ENCODE results near the gene PORCN.
A peak's percentile ranks its signal among the peaks of the same experiment; 100 is the strongest.

PORCN gene

DNA sequence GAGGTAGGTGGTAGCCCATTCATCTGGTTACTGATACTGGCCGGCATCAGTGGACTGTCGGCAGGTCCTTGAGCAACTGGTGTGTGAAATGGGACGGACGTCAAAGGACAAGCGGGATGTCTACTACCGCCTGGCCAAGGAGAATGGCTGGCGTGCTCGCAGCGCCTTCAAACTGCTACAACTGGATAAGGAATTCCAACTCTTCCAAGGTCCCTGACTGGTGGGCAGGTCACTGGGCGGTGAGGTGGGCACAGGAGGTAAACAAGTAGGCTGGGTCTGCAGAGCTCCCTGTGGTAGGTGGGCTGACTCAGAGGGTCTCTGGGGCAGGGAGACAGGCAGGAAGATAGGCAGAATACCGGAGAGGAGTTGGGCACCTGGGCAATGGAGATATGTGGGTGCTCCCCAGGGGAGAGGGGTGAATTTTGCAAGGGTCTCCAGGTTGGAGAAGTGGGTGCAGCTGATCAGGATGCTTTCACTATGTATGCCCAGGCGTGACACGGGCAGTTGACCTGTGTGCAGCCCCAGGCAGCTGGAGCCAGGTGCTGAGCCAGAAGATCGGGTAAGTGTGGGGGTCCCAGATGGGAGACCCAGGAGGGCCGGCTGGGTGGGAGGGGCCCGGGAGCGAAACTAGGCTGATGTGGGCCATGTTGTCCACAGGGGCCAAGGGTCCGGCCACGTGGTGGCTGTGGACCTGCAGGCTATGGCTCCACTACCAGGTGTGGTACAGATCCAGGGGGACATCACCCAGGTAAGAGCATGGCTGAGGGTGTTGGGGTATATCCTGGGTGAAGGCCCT, 30.6 kb upstream of the PORCN start:
- DNase-seq = no peak

DNA sequence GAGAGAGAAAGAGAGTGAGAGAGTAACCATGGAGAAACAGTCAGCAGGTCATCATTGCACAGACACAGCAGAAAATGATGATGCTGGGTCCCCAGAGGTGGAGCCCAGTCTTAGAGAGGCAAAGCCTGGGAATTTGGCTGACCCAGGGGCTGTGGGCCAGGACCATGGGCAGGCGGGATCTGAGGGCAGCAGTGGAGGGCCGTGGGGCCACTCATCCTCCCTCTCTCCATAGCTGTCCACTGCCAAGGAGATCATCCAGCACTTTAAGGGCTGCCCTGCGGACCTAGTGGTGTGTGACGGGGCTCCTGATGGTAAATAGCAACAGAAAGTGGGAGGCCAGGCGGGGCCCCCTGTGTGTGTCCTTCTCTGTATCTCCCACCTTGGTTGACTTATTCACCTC, 30.0 kb upstream of the PORCN start:
- DNase-seq = no peak

DNA sequence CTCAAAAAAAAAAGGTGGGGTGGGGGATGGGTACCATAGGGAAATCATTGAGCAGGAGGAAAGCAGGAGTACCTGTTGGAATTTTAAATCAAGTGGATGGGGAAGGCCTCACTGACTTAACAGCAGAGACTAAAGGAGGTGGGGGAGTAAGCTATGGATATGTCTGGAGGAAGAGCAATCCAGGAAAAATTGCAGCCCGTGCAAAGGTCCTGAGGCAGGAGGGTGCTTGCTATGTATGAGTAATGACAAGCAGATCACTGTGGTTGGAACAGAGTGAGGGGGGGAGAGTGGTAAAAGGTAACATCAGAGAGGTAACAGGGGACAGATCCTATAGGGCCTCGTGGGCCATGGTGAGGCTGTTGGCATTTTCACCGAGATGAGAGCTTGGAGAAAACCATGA, 28.6 kb upstream of the PORCN start:
- DNase-seq = no peak

DNA sequence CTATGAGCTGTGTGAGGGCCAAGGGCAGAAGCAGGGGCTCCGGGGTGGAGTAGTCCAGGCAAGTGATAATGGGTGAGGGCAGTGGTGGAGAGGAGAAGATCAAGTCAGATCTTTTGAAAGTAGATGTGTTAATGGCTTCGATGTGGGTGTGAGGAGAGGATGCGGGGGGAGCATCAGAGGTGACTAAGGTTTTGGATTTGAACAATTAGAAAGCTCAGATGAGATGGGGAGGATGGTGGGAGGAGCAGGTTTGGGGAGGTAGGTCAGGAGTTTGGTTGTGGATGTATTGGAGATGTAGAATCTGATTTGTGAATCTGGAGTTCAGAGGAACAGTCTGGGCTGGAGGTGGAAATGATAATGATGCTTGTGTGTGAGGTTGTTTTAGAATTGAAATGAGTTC, 28.2 kb upstream of the PORCN start:
- DNase-seq = no peak

DNA sequence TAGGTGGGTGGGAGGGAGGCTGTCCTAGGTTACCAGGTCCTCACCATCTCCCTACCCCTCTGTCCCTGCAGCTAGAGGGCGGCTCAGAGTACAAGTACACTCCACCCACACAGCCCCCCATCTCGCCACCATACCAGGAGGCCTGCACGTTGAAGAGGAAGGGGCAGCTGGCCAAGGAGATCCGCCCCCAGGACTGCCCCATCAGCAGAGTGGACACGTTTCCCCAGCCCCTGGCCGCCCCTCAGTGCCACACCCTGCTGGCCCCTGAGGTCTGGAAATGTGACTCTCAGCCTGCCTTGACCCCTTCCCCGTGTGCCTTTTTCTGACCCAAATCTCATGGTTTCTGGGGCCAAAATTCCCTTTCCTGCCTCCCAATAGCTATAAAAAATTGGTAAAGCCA, 26.3 kb upstream of the PORCN start:
- no peak for DNase-seq

DNA sequence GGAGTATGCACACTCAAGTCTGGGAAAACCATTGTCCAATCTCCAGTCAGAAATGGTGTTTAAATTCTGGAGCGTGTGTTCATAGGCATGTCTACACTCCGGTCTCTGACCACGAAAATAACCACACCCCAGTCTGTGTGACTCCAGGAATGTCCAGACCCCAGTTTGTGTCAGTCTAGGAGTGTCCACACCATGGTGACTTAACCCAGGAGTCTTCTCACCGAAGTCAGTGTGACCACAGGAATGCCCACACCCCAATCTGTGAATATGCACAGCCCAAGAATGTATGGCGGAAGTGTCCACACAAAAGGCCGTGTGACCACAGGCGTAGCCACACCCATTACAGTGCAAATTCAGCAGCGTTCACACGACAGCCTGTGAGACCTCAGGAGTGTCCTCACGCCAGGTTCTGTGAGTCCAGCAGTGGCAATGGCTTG, 21.4 kb upstream of the PORCN start:
- peak; percentile 46 for DNase-seq

DNA sequence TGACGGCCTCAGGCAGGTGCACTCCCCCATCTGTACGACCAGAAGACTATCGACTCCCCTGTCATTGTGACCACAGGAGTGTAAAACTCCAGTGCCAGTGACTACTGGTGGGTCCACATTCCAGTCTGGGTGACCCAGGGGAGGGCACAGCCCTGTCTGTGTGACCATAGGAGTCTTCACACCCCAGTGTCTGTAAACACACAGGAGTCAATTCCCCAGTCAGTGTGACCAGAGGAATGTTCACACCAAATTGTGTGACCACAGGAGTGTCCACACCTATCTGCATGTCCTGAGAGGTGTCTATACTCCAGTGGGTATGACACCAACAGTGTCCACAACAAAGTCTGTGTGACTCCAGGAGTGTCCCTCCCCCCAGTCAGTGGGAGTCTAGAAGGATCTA, 20.8 kb upstream of the PORCN start:
- no peak for DNase-seq

DNA sequence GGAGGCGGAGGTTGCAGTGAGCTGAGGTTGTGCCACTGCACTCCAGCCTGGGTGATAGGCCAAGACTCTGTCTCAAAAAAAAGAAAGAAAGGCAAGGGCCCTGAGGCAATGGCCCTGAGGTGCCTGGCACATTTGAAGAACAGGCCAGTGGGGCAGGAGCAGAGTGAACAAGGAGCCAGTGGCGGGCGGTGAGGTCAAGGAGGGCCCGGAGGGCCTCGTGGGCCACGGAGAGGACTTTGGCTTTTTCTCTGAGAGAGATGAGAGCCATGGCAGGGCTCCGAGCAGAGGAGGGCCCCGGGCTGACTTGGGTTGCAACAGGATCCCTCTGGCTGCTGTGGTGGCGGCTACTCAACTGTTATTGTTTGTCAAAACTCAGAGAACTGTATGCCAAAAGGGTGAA, 19.5 kb upstream of the PORCN start:
- DNase-seq = no peak

DNA sequence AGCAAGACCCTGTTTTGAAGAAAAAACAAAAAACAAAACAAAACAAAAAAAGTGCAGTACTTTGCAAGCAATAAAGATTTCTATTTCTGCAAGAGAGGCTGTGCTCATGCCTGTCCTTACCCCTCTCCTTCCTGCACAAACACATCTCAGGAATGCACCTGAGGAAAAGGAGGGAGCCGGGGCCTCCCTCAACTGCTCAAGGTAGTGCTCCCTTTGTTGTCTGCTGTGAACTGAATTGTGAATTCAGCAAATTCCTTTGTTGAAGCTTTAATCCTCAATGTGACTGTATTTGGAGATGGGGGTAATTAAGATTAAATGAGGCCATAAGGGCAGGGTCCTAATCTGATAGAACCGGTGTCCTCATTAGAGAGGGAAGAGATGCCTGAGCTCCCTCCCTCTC, 18.9 kb upstream of the PORCN start:
- DNase-seq = no peak

DNA sequence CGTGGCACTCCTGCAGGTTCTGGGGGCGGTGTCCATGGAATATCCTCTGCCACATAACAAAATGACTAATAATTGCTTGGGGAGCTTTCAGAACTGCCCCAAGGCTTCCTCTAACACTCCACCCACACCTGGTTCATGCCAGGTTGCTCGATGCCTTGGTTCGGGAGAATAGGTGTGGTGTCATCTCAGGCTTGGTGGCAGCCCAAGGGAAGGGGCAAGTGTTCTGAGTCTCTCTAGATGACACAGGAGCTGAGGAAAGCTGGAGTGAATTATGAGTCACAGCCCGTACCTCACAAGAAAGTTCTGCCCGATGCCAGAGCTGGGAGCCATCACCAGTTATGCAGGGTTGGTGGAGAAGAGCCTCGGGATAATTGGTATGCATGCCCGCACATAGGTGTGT, 18.1 kb upstream of the PORCN start:
- DNase-seq = no peak

DNA sequence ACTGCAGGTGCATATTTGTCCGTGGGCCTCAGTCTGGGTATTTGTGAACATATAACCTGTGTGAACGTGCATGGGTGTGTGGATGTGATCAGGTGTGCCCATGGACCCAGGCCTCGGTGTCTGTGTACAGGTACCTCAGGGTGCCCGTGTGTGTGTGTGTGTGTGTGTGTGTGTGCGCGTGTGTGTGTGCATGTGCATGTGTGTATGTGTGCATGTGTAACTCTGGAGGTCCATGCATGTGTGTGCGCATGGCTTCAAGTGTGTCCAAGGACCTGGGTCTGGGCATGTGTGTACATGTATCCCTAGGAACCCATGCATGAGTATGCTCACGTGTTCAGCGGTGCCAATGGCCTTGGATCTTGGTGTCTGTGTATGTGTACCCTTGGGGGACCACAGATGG, 17.0 kb upstream of the PORCN start:
- no peak for DNase-seq

DNA sequence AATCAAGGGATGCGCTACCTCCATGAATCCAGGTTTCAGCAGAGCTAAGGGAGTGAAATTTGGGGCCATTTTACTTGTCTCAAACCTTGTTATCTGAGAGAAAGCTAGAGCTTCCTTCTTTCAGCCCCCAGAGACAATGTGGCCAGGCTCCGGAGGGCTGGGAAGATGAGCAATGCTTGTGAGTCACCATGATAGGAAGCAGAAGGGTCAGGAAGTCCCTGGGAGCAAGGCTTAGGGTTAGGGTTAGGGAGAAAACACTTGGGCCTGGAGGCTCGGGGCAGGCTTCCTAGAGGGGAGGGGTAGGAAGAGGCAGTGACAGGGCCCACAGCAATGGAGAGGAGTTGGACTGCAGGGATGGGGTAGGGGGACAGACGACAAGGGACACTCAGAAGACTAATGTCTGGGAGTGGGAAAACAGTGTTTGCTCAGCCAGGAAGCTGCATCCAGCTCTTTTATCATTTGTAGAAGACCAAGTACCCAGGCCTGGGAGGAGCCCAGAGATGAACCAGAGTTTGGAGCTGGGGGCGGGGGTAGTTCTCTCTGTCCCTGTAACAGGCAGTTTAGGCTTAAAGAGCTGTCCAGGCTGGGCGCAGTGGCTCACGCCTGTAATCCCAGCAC, 16.4 kb upstream of the PORCN start:
- DNase-seq = peak; percentile 76

DNA sequence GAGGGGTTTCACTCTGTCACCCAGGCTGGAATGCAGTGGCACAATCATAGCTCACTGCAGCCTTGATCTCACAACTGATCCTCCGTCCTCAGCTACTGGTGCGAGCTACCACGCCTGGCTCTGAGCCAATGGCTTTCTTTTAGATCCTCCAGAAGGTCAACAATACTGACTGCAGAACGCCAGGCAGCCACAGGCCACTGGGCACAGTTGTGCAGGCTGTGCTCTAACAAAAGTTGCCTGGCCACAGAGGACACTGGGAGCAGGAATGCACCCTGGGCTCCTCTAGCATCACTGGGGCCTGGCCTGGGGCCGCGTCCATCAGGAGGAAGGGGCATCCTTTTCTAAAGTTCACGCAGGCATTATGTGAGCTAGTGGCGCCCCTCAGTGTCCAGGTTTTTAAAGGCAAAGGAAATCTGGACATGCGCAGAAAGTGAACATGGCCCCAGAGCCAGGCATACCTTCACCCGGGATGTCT, 14.9 kb upstream of the PORCN start:
- peak; percentile 40 for DNase-seq

DNA sequence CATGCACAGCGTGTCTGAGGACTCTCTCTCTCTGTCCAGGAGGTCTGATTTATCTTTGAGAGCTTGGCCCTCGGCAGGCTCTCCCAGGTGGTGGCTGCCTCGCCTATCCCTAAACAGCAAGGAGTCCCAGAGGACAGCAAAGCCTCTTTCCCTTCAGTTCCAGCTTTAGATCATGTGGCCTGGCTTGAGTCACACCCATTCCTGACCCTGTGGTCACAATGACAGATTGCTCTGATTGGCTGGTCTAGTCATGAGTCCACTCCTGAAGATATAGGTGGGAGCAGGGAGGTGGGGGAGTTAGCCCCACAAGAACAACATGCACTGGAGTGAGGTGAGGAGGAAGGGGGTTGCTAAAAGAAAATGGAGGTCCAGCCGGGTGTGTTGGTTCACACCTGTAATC, 12.1 kb upstream of the PORCN start:
- no peak for DNase-seq

DNA sequence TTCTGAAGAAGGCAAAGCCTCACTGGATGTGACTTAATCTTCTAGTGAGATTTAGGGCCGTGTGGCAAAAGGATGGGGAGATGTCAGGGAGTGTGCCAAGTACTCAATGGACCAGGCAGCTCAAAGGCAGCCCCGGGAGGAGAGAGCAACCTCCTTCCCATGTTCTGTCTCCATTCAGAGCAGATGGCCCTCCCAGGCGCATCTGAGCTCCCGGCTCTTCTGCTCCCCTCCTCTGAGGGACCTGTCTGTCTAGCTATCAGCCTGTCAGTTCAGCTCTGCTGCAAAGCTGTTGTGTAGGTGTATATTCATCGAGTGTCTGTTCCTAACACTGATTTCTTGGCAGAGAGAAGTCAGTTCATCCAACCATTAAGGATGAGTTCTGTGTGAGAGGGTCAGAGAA, 10.9 kb upstream of the PORCN start:
- no peak for DNase-seq

DNA sequence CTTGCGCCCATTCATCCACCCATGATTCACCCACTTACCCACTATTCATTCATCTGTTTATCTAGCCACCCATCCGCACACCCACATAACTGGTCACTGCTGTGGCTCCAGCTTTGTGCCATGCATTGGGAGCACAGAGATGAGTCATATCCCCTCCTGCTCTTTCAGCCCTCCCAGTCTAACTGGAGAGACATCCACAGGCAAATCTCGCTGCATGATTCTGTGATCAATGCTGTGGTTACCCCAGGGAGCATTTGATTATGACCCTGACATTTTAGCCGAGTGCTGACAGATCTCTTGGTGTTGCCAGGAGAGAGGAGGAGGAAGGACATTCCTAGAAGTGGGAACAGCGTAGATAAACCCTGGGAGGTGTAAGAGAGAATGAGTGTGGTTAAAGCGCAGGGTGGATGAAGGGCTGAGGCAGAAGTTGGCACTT, 10.4 kb upstream of the PORCN start:
- DNase-seq = peak; percentile 51

DNA sequence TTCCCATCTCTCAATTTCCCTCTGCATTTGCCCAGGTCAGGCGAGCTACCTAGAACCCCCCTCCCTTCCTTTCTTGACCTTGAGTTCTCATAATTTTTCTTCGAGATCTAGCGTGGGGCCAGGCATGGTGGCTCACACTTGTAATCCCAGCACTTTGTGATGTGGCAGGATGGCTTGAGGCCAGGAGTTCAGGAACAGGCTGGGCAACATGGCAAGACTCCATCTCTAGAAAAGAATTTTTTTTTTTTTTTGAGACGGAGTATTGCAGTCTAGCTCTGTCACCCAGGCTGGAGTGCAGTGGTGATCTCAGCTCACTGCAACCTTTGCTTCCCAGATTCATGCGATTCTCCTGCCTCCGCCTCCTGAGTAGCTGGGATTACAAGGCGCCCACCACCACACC, 4.5 kb upstream of the PORCN start:
- DNase-seq = no peak

DNA sequence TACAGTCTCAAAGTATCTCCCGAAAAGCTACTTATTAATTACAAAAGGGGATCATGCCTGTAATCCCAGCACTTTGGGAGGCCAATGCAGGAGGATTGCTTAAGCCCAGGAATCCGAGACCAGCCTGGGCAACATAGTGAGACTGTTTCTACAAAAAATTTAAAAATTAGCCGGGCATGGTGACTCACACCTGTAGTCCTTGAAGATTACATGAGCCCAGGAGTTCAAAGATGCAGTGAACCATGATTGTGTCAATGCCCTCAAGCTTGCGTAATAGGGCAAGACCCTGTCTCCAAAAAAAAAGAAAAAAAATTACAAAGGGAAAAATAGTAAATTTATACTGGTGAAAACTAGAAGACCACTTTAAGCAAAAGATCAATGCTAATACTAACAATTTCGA, 3.3 kb upstream of the PORCN start:
- DNase-seq = no peak

DNA sequence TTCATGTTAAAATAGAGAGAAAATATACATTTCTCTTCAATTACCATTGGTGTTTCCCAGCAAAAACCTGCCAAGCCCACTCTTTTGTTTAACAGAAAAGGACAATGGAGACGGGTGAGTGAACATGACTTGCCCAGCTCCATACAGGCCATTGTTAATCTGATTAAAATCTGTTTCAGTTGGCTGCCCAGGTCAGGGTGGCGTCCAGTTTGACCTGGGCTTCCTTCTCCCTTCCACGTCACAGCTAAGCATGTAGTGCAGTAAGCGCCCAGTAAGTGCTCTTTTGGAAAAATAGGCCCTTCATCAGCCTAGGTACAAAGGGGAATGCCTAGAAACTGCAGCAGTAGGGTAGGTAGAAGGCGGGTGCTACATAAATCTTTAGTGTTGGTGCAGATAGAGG, 1.5 kb upstream of the PORCN start:
- no peak for DNase-seq

DNA sequence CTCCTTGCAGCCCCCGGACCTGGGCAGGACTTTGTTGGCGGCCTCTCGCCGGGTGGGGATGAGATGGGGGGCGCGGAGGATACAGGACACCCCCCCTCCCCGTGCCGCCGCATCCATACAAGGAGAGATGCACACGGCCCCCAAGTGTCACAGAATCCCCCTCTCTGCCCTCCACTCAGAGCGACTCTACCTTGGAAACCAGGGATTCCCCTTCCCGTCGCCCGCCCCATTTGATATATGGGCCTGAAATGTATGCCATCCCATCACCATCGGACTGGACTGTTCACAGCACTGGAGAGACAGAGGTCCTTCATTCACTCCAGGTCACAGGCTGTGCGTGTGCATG, 426 bp downstream of the PORCN start:
- no peak for DNase-seq

DNA sequence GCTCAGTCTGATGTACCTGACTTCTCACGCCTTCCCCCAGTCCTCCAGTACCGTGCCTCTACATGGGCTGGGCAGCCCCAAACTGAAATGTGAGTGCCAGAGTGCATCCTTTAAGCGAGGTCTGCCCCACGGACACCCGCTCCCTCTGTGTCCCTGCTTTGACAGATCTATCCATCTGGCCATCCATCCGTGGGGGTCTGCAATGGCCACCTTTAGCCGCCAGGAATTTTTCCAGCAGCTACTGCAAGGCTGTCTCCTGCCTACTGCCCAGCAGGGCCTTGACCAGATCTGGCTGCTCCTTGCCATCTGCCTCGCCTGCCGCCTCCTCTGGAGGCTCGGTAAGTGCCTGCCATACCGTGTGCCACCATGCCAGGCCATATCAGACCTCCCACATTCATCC, 827 bp downstream of the PORCN start:
- no peak for DNase-seq

DNA sequence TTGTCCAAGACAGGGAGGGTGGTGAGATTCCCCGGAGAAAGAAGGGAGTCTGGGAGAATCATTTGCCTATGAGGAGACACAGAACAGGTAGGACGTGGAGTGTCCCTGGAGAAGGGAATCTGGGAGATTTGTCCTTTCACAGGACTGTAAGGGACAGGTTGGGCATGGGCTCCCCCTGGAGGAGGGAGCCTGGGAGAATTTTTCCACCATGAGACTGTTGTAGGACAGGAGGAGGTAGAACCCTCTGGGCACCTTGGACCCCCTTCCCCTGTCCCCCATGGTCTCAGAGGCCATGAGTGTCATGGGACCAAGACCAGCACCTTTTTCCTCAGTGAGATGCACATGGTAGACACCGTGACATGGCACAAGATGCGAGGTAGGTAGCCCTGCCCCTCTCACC, 2.8 kb downstream of the PORCN start:
- DNase-seq = no peak

DNA sequence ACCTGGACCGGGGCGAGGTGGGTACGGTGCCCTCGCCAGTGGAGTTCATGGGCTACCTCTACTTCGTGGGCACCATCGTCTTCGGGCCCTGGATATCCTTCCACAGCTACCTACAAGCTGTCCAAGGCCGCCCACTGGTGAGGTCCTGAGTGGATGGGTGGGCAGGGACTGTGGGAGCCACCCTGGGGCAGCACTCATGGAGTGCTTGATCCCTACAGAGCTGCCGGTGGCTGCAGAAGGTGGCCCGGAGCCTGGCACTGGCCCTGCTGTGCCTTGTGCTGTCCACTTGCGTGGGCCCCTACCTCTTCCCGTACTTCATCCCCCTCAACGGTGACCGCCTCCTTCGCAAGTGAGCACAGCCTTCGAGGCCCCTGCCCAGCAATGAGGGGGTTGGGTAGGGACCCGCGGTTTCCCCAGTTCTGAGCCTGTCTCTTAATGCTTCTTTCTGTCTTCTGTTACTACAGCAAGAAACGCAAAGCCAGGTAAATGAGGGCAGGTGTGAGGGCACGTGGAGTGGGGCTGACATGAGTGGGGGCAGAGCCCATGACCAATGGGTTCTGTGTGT, 3.7 kb downstream of the PORCN start:
- DNase-seq = no peak

DNA sequence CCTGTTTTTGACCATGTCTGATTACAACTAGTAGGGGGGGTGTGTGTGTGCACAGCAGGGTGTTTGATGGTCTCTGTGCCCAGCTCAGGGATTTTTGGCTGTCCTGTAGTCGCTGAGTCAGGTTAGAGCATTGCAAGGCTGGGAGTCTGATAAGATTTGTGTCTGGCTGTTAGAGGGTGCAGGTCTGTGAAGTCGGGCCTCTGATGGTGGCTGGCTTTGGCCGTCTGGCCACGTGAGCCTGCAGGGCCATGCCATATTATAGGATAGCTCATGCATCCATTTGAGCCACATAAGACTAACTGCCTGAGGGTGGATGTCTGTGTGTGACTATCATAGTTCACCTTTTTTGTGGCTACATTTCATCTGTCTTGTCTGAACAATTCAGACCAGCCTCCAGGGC, 4.9 kb downstream of the PORCN start:
- no peak for DNase-seq

Measured in suppressor macrophage treated with lipopolysaccharide for 4 hours (primary cell).